Tibial nerve (tissue), 4 donors: ENCODE measurements around the gene ATXN3L.

Experiments
- CTCF ChIP-seq, 5 experiments: fragments of 200-600 bp in 3 of 5; fragments of 450-650 bp in 2 of 5; sonication (generic) in 3 of 5; IDR thresholded peaks; one replicate each; pipeline ENCODE4 v1.5.1; 2016 to 2019; ENCODE audit warnings: antibody characterized with exemption in 5 of 5, mild to moderate bottlenecking in 3 of 5, moderate library complexity in 2 of 5
- EP300 ChIP-seq, 2 donors: sonication (generic); formaldehyde crosslinking; IDR thresholded peaks; one replicate each; pipeline ENCODE4 v1.6.1; 2017; ENCODE audit warnings: antibody characterized with exemption in 2 of 2, mild to moderate bottlenecking in 1 of 2
- POLR2A ChIP-seq, 2 donors: fragments of 450-650 bp; IDR thresholded peaks; one replicate each; pipeline ENCODE4 v1.6.1; 2017; ENCODE audit warnings: antibody characterized with exemption in 2 of 2, mild to moderate bottlenecking in 2 of 2, moderate library complexity in 2 of 2

DNA sequence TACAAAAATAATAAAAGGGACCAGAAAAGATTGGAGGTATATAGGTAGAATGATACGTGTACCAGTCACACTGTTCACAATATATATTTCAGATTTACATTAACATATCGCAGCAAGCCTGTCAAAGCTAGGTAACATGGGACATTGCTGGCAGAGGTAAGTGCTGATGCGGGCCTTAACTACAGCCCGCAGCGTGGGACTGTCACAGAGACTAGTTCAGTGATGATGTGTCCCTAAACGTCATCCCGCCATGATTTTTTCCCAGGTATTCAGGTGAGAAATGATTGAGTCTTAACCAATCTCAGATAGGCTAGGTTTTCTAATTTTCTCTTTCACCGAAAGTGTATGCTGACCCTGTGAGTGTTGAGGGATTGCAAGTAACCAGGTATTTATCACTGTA lies 7.8 kb upstream of the ATXN3L start:
- TF ChIP-seq CTCF (IDR thresholded peaks at IDR 0.05) (no peak), POLR2A (IDR thresholded peaks at IDR 0.05) (no peak), EP300 (IDR thresholded peaks at IDR 0.05) (no peak)
